ENCODE measurements around the gene PDE9A.

PDE9A gene

GRCh38 chr21:42721341-42721824, 68.0 kb downstream of the PDE9A start:
- FAIRE-seq: no peak
- no peak for DNase-seq (ENCODE audit: insufficient read length)

GRCh38 chr21:42722153-42722552, 68.7 kb downstream of the PDE9A start:
- DNase-seq (ENCODE audit: insufficient read length): no peak
- TF ChIP-seq POLR2AphosphoS5 (IDR thresholded peaks at IDR 0.05; ENCODE audit: low read depth, low read length) (no peak), POLR2A (IDR thresholded peaks at IDR 0.05; ENCODE audit: low read depth, low read length) (no peak), TAF1 (IDR thresholded peaks at IDR 0.05; ENCODE audit: borderline replicate concordance, low read depth, low read length) (no peak)
- FAIRE-seq: no peak

More at GRCh38 chr21:42721341-42721824, 68.0 kb downstream of the PDE9A start:
- TF ChIP-seq POLR2AphosphoS5 (IDR thresholded peaks at IDR 0.05; ENCODE audit: low read depth, low read length) (no peak), TAF1 (IDR thresholded peaks at IDR 0.05; ENCODE audit: borderline replicate concordance, low read depth, low read length) (no peak), POLR2A (IDR thresholded peaks at IDR 0.05; ENCODE audit: low read depth, low read length) (no peak)

- FAIRE-seq (no peak), DNase-seq (ENCODE audit: insufficient read length) (no peak)
- TF ChIP-seq POLR2AphosphoS5 (IDR thresholded peaks at IDR 0.05; ENCODE audit: low read depth, low read length) (no peak), POLR2A (IDR thresholded peaks at IDR 0.05; ENCODE audit: low read depth, low read length) (no peak), TAF1 (IDR thresholded peaks at IDR 0.05; ENCODE audit: borderline replicate concordance, low read depth, low read length) (no peak)
These were observed 69.5 kb downstream of the PDE9A start for GRCh38 chr21:42722808-42723473.

- DNase-seq (ENCODE audit: insufficient read length) (no peak), FAIRE-seq (no peak)
- TF ChIP-seq POLR2A (IDR thresholded peaks at IDR 0.05; ENCODE audit: low read depth, low read length): no peak
- TF ChIP-seq POLR2AphosphoS5 (IDR thresholded peaks at IDR 0.05; ENCODE audit: low read depth, low read length): no peak
- no peak for TF ChIP-seq TAF1 (IDR thresholded peaks at IDR 0.05; ENCODE audit: borderline replicate concordance, low read depth, low read length)
These were observed 71.0 kb downstream of the PDE9A start for GRCh38 chr21:42724226-42724920.

- DNase-seq (ENCODE audit: insufficient read length): no peak
- FAIRE-seq: no peak
- TF ChIP-seq TAF1 (IDR thresholded peaks at IDR 0.05; ENCODE audit: borderline replicate concordance, low read depth, low read length): no peak
These were observed 72.1 kb downstream of the PDE9A start for GRCh38 chr21:42725416-42725930.

- TF ChIP-seq POLR2AphosphoS5 (IDR thresholded peaks at IDR 0.05; ENCODE audit: low read depth, low read length): no peak
- DNase-seq (ENCODE audit: insufficient read length) (no peak), FAIRE-seq (no peak)
These were observed 78.0 kb downstream of the PDE9A start for GRCh38 chr21:42731264-42732032.

- FAIRE-seq (no peak), DNase-seq (ENCODE audit: insufficient read length) (no peak)
- no peak for TF ChIP-seq POLR2A (IDR thresholded peaks at IDR 0.05; ENCODE audit: low read depth, low read length)
- no peak for TF ChIP-seq POLR2AphosphoS5 (IDR thresholded peaks at IDR 0.05; ENCODE audit: low read depth, low read length)
- no peak for TF ChIP-seq TAF1 (IDR thresholded peaks at IDR 0.05; ENCODE audit: borderline replicate concordance, low read depth, low read length)
These were observed 78.6 kb downstream of the PDE9A start for GRCh38 chr21:42732033-42732410.

- TF ChIP-seq TAF1 (IDR thresholded peaks at IDR 0.05; ENCODE audit: borderline replicate concordance, low read depth, low read length): no peak
- no peak for TF ChIP-seq POLR2AphosphoS5 (IDR thresholded peaks at IDR 0.05; ENCODE audit: low read depth, low read length)
- no peak for TF ChIP-seq POLR2A (IDR thresholded peaks at IDR 0.05; ENCODE audit: low read depth, low read length)
- no peak for FAIRE-seq
- DNase-seq (ENCODE audit: insufficient read length): no peak
These were observed 79.7 kb downstream of the PDE9A start for GRCh38 chr21:42733037-42733627.

GRCh38 chr21:42733874-42734273, 80.5 kb downstream of the PDE9A start:
- DNase-seq (ENCODE audit: insufficient read length): no peak
- FAIRE-seq: no peak
- TF ChIP-seq TAF1 (IDR thresholded peaks at IDR 0.05; ENCODE audit: borderline replicate concordance, low read depth, low read length) (no peak), POLR2AphosphoS5 (IDR thresholded peaks at IDR 0.05; ENCODE audit: low read depth, low read length) (no peak), POLR2A (IDR thresholded peaks at IDR 0.05; ENCODE audit: low read depth, low read length) (no peak)

- DNase-seq (ENCODE audit: insufficient read length) (no peak), FAIRE-seq (no peak)
- TF ChIP-seq POLR2AphosphoS5 (IDR thresholded peaks at IDR 0.05; ENCODE audit: low read depth, low read length) (no peak), TAF1 (IDR thresholded peaks at IDR 0.05; ENCODE audit: borderline replicate concordance, low read depth, low read length) (no peak), POLR2A (IDR thresholded peaks at IDR 0.05; ENCODE audit: low read depth, low read length) (no peak)
These were observed 81.0 kb downstream of the PDE9A start for GRCh38 chr21:42734323-42734971.

- TF ChIP-seq POLR2A (IDR thresholded peaks at IDR 0.05; ENCODE audit: low read depth, low read length) (no peak), POLR2AphosphoS5 (IDR thresholded peaks at IDR 0.05; ENCODE audit: low read depth, low read length) (no peak), TAF1 (IDR thresholded peaks at IDR 0.05; ENCODE audit: borderline replicate concordance, low read depth, low read length) (no peak)
- DNase-seq (ENCODE audit: insufficient read length): no peak
- no peak for FAIRE-seq
These were observed 81.6 kb downstream of the PDE9A start for GRCh38 chr21:42735061-42735460.

Data from GM12892 (cell line).